GM21381 (cell line): Measurements from ENCODE around the gene COQ9.
A peak's percentile ranks its signal among the peaks of the same experiment; 100 is the strongest.
"Not testable (repeated sequence)": the region's sequence is repeated elsewhere in the genome, so short reads cannot be mapped to it uniquely, and the experiment has no call there.

Experiments
- ATAC-seq: cut with Tn5 transposase; IDR thresholded peaks from one replicate; pipeline ENCODE4 v1.9.1; 2021; ENCODE audit warnings: mild to moderate bottlenecking, moderate library complexity; ENCODE audit not compliant: unreplicated experiment

Gene COQ9

GRCh38 chr16:57447186-57447962, at the start of gene COQ9, which contains the start of gene CIAPIN1:
TSS of gene COQ9 (plus strand) at chr16:57447479. CDS start at chr16:57447506, 27 bp downstream.
TSS of gene CIAPIN1 (minus strand) at chr16:57447385. CDS start at chr16:57440928, 6,457 bp downstream.
- peak; percentile 99 for ATAC-seq

GRCh38 chr16:57397493-57397892, 49.8 kb upstream of the COQ9 start:
- ATAC-seq, result not testable (repeated sequence)

GRCh38 chr16:57401943-57402640, 45.2 kb upstream of the COQ9 start:
- ATAC-seq, result no peak

- no peak for ATAC-seq
Measured at GRCh38 chr16:57403965-57404817, 43.1 kb upstream of the COQ9 start, which contains the start of gene CCL17. TSS of gene CCL17 (plus strand) at chr16:57404767. CDS start at chr16:57413933, 9,166 bp downstream.

GRCh38 chr16:57405097-57405496, 42.2 kb upstream of the COQ9 start:
- no peak for ATAC-seq

GRCh38 chr16:57406881-57407280, 40.4 kb upstream of the COQ9 start:
- ATAC-seq, result no peak

- no peak for ATAC-seq
Measured at GRCh38 chr16:57407521-57408353, 39.5 kb upstream of the COQ9 start.

- ATAC-seq, result no peak
Measured at GRCh38 chr16:57409065-57409464, 38.2 kb upstream of the COQ9 start.

- no peak for ATAC-seq
Measured at GRCh38 chr16:57409870-57410587, 37.2 kb upstream of the COQ9 start.

- ATAC-seq, result no peak
Measured at GRCh38 chr16:57411362-57411976, 35.8 kb upstream of the COQ9 start.

- no peak for ATAC-seq
Measured at GRCh38 chr16:57412584-57412983, 34.7 kb upstream of the COQ9 start.

- peak; percentile 70 for ATAC-seq
Measured at GRCh38 chr16:57413301-57413730, 34.0 kb upstream of the COQ9 start.

GRCh38 chr16:57413733-57414132, 33.5 kb upstream of the COQ9 start:
- ATAC-seq, result no peak

GRCh38 chr16:57416084-57416483, 31.2 kb upstream of the COQ9 start:
- no peak for ATAC-seq

GRCh38 chr16:57419506-57419905, 27.8 kb upstream of the COQ9 start:
- ATAC-seq, result no peak

GRCh38 chr16:57422026-57422944, 25.0 kb upstream of the COQ9 start:
- ATAC-seq, result no peak

- ATAC-seq, result no peak
Measured at GRCh38 chr16:57423152-57423551, 24.1 kb upstream of the COQ9 start.

GRCh38 chr16:57424583-57424982, 22.7 kb upstream of the COQ9 start:
- no peak for ATAC-seq
